ENCODE measurements around the gene OR1N2.

OR1N2 gene

GRCh38 chr9:122552812-122553211 is at the start of gene OR1N2:
TSS of gene OR1N2 (plus strand) at chr9:122553112. CDS start at chr9:122553212, 100 bp downstream.
- no peak within 1 kb of the TSS for H3K4me3 ChIP-seq (ENCODE audit: low read depth, low read length)
- no peak for TF ChIP-seq CTCF (IDR thresholded peaks at IDR 0.05; ENCODE audit: control insufficient read depth, extremely low read depth, insufficient read depth)
- no peak for DNase-seq (ENCODE audit: low read depth)

GRCh38 chr9:122506964-122507363 is 45.9 kb upstream of the OR1N2 start:
- DNase-seq (ENCODE audit: low read depth), result no peak
- TF ChIP-seq CTCF (IDR thresholded peaks at IDR 0.05; ENCODE audit: control insufficient read depth, extremely low read depth, insufficient read depth), result no peak

GRCh38 chr9:122510502-122510901 is 42.4 kb upstream of the OR1N2 start, which contains the start of gene OR1J2:
TSS of gene OR1J2 (plus strand) at chr9:122510802. CDS start at chr9:122510802, 0 bp downstream.
- no peak for DNase-seq (ENCODE audit: low read depth)
- no peak within 1 kb of the TSS for H3K4me3 ChIP-seq (ENCODE audit: low read depth, low read length)
- TF ChIP-seq CTCF (IDR thresholded peaks at IDR 0.05; ENCODE audit: control insufficient read depth, extremely low read depth, insufficient read depth), result no peak

More at GRCh38 chr9:122506964-122507363, 45.9 kb upstream of the OR1N2 start:
- H3K4me3 ChIP-seq (ENCODE audit: low read depth, low read length), result no peak overlapping the region

GRCh38 chr9:122518226-122518625 is 34.7 kb upstream of the OR1N2 start:
- TF ChIP-seq CTCF (IDR thresholded peaks at IDR 0.05; ENCODE audit: control insufficient read depth, extremely low read depth, insufficient read depth), result no peak
- no peak overlapping the region for H3K4me3 ChIP-seq (ENCODE audit: low read depth, low read length)
- DNase-seq (ENCODE audit: low read depth), result no peak

- H3K4me3 ChIP-seq (ENCODE audit: low read depth, low read length), result no peak within 1 kb of the TSS
- DNase-seq (ENCODE audit: low read depth), result no peak
- TF ChIP-seq CTCF (IDR thresholded peaks at IDR 0.05; ENCODE audit: control insufficient read depth, extremely low read depth, insufficient read depth), result no peak
These were observed 34.1 kb upstream of the OR1N2 start, which contains the start of gene OR1J4 for GRCh38 chr9:122518841-122519240. TSS of gene OR1J4 (plus strand) at chr9:122519141. CDS start at chr9:122519141, 0 bp downstream.

- no peak for TF ChIP-seq CTCF (IDR thresholded peaks at IDR 0.05; ENCODE audit: control insufficient read depth, extremely low read depth, insufficient read depth)
- no peak overlapping the region for H3K4me3 ChIP-seq (ENCODE audit: low read depth, low read length)
These were observed 33.5 kb upstream of the OR1N2 start for GRCh38 chr9:122519376-122519775.

GRCh38 chr9:122526602-122527001 is 26.3 kb upstream of the OR1N2 start:
- TF ChIP-seq CTCF (IDR thresholded peaks at IDR 0.05; ENCODE audit: control insufficient read depth, extremely low read depth, insufficient read depth), result no peak
- DNase-seq (ENCODE audit: low read depth), result no peak
- no peak overlapping the region for H3K4me3 ChIP-seq (ENCODE audit: low read depth, low read length)

More at GRCh38 chr9:122519376-122519775, 33.5 kb upstream of the OR1N2 start:
- DNase-seq (ENCODE audit: low read depth), result no peak
